Bronchus fibroblast of lung (primary cell): ENCODE data around the gene GNA14. TPM values are rescaled to one million over a fixed set of nuclear protein-coding genes. Genes with fewer than 3 reads are reported as not detected.

Source experiments
- total RNA-seq: library from RNA; depleted of rRNA; stranded (reverse); fragments of >200 nt; gene quantifications from 2 replicates; pipeline ENCODE4 v1.2.3, GENCODE V29; 2015

The GNA14 gene
- under 0.01 and 0.17 TPM in 2 replicates for total RNA-seq

GRCh38 chr9:77648234-77649108 is at the start of gene GNA14:
Gene GNA14, minus strand, starts transcription at chr9:77648322. Its CDS starts 529 bp downstream, at chr9:77647793.

